ENCODE data around the gene SORCS3. TPM values are rescaled to one million over a fixed set of nuclear protein-coding genes. Genes with fewer than 3 reads are reported as not detected.

SORCS3 gene
- total and polyA plus RNA-seq, 2 of the 13 experiments (the other 11 are each of a cell fraction or from before 2014, with no cell fraction given), result 0.07 TPM; not detected in 1

- TF ChIP-seq KLF6 (CRISPR knock-in tag; IDR thresholded peaks at IDR 0.05) (peak; percentile 79), ZNF230 (CRISPR knock-in tag; IDR thresholded peaks at IDR 0.05) (peak; percentile 62; the same call in 1 of the 2 replicates), TP53 (CRISPR knock-in tag; conservative IDR thresholded peaks at IDR 0.05) (peak; percentile 88; the same call in 1 of the 2 replicates), ZNF331 (CRISPR knock-in tag; IDR thresholded peaks at IDR 0.05) (peak; percentile 89), ZNF558 (CRISPR knock-in tag; IDR thresholded peaks at IDR 0.05; ENCODE audit: borderline replicate concordance) (peak; percentile 69; the same call in 1 of the 2 replicates), GFI1 (CRISPR knock-in tag; IDR thresholded peaks at IDR 0.05; ENCODE audit: borderline replicate concordance) (no peak), ZNF281 (CRISPR knock-in tag; IDR thresholded peaks at IDR 0.05; ENCODE audit: borderline replicate concordance) (peak; percentile 70; the same call in 1 of the 2 replicates), TBX2 (CRISPR knock-in tag; IDR thresholded peaks at IDR 0.05; ENCODE audit: borderline replicate concordance) (peak; percentile 29; the same call in 1 of the 2 replicates), ZNF678 (CRISPR knock-in tag; IDR thresholded peaks at IDR 0.05) (no peak), CERS6 (CRISPR knock-in tag; IDR thresholded peaks at IDR 0.05) (peak; percentile 76; the same call in 1 of the 2 replicates), KDM1A (CRISPR knock-in tag; IDR thresholded peaks at IDR 0.05) (no peak), ZNF251 (CRISPR knock-in tag; IDR thresholded peaks at IDR 0.05) (peak; percentile 66; the same call in 1 of the 2 replicates), KLF16 (CRISPR knock-in tag; IDR thresholded peaks at IDR 0.05) (peak in 1 of 2 experiments; percentile 80; a peak in 2 of 4 replicates), ARNT2 (CRISPR knock-in tag; IDR thresholded peaks at IDR 0.05; ENCODE audit: low read depth) (no peak), ZKSCAN8 (CRISPR knock-in tag; IDR thresholded peaks at IDR 0.05; ENCODE audit: borderline replicate concordance) (peak; percentile 80), ZNF101 (CRISPR knock-in tag; IDR thresholded peaks at IDR 0.05; ENCODE audit: borderline replicate concordance, low read depth) (no peak), E2F5 (CRISPR knock-in tag; conservative IDR thresholded peaks at IDR 0.05) (peak; percentile 77), MED13 (CRISPR knock-in tag; IDR thresholded peaks at IDR 0.05) (peak; percentile 82), WIZ (CRISPR knock-in tag; IDR thresholded peaks at IDR 0.05) (peak; percentile 95), ZNF263 (CRISPR knock-in tag; IDR thresholded peaks at IDR 0.05) (peak; percentile 65), ZIK1 (CRISPR knock-in tag; IDR thresholded peaks at IDR 0.05; ENCODE audit: borderline replicate concordance, low read depth) (0 out of 2 replicates have a peak, but pooled peaks have one; percentile 55)
- TF ChIP-seq, protein P1, sequence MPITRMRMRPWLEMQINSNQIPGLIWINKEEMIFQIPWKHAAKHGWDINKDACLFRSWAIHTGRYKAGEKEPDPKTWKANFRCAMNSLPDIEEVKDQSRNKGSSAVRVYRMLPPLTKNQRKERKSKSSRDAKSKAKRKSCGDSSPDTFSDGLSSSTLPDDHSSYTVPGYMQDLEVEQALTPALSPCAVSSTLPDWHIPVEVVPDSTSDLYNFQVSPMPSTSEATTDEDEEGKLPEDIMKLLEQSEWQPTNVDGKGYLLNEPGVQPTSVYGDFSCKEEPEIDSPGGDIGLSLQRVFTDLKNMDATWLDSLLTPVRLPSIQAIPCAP (CRISPR knock-in tag; IDR thresholded peaks at IDR 0.05; ENCODE audit: low read depth), result no peak
These were observed 183.4 kb downstream of the SORCS3 start (continued) for GRCh38 chr10:104824380-104825006.

Measured in HepG2 (cell line).